ENCODE data around the gene USP35.

Gene USP35

GRCh38 chr11:78239781-78240180 is 51.1 kb downstream of the USP35 start:
- TF ChIP-seq TAF1 (IDR thresholded peaks at IDR 0.05; ENCODE audit: low read depth, low read length) = no peak
- no peak for TF ChIP-seq POU2F2 (IDR thresholded peaks at IDR 0.05; ENCODE audit: low read depth, low read length)
- no peak for TF ChIP-seq POLR2A (IDR thresholded peaks at IDR 0.05; ENCODE audit: low read depth, low read length)
- TF ChIP-seq POLR2AphosphoS5 (IDR thresholded peaks at IDR 0.05; ENCODE audit: low read depth, low read length) = no peak
- no peak for TF ChIP-seq SPI1 (IDR thresholded peaks at IDR 0.05; ENCODE audit: low read depth, low read length)
- no peak for TF ChIP-seq PAX5 (IDR thresholded peaks at IDR 0.05; ENCODE audit: insufficient read depth, low read length, severe bottlenecking)
- DNase-seq (ENCODE audit: insufficient read length, low spot score) = no peak
- no peak for FAIRE-seq

GRCh38 chr11:78241475-78241874 is 52.8 kb downstream of the USP35 start:
- TF ChIP-seq POLR2A (IDR thresholded peaks at IDR 0.05; ENCODE audit: low read depth, low read length) (no peak), TAF1 (IDR thresholded peaks at IDR 0.05; ENCODE audit: low read depth, low read length) (no peak), SPI1 (IDR thresholded peaks at IDR 0.05; ENCODE audit: low read depth, low read length) (no peak), POLR2AphosphoS5 (IDR thresholded peaks at IDR 0.05; ENCODE audit: low read depth, low read length) (no peak), POU2F2 (IDR thresholded peaks at IDR 0.05; ENCODE audit: low read depth, low read length) (no peak), PAX5 (IDR thresholded peaks at IDR 0.05; ENCODE audit: insufficient read depth, low read length, severe bottlenecking) (no peak)
- no peak for DNase-seq (ENCODE audit: insufficient read length, low spot score)
- no peak for FAIRE-seq

GRCh38 chr11:78244080-78244479 is 55.4 kb downstream of the USP35 start:
- DNase-seq (ENCODE audit: insufficient read length, low spot score) = no peak

GRCh38 chr11:78244546-78245255 is 56.0 kb downstream of the USP35 start:
- DNase-seq (ENCODE audit: insufficient read length, low spot score) (no peak), FAIRE-seq (no peak)
- no peak for TF ChIP-seq TAF1 (IDR thresholded peaks at IDR 0.05; ENCODE audit: low read depth, low read length)
- TF ChIP-seq SPI1 (IDR thresholded peaks at IDR 0.05; ENCODE audit: low read depth, low read length) = peak; percentile 26; the same call in 1 of the 2 replicates
- TF ChIP-seq POLR2A (IDR thresholded peaks at IDR 0.05; ENCODE audit: low read depth, low read length) = no peak

More at GRCh38 chr11:78244080-78244479, 55.4 kb downstream of the USP35 start:
- FAIRE-seq = no peak
- TF ChIP-seq SPI1 (IDR thresholded peaks at IDR 0.05; ENCODE audit: low read depth, low read length) (no peak), TAF1 (IDR thresholded peaks at IDR 0.05; ENCODE audit: low read depth, low read length) (no peak), PAX5 (IDR thresholded peaks at IDR 0.05; ENCODE audit: insufficient read depth, low read length, severe bottlenecking) (no peak), POU2F2 (IDR thresholded peaks at IDR 0.05; ENCODE audit: low read depth, low read length) (no peak), POLR2A (IDR thresholded peaks at IDR 0.05; ENCODE audit: low read depth, low read length) (no peak), POLR2AphosphoS5 (IDR thresholded peaks at IDR 0.05; ENCODE audit: low read depth, low read length) (no peak)

- TF ChIP-seq POU2F2 (IDR thresholded peaks at IDR 0.05; ENCODE audit: low read depth, low read length) (no peak), POLR2A (IDR thresholded peaks at IDR 0.05; ENCODE audit: low read depth, low read length) (no peak), POLR2AphosphoS5 (IDR thresholded peaks at IDR 0.05; ENCODE audit: low read depth, low read length) (no peak), PAX5 (IDR thresholded peaks at IDR 0.05; ENCODE audit: insufficient read depth, low read length, severe bottlenecking) (no peak), TAF1 (IDR thresholded peaks at IDR 0.05; ENCODE audit: low read depth, low read length) (no peak), SPI1 (IDR thresholded peaks at IDR 0.05; ENCODE audit: low read depth, low read length) (no peak)
- FAIRE-seq (no peak), DNase-seq (ENCODE audit: insufficient read length, low spot score) (no peak)
These were observed 59.5 kb downstream of the USP35 start for GRCh38 chr11:78248191-78248590.

- FAIRE-seq = no peak
- DNase-seq (ENCODE audit: insufficient read length, low spot score) = no peak
- peak; percentile 37; the same call in 1 of the 2 replicates for TF ChIP-seq SPI1 (IDR thresholded peaks at IDR 0.05; ENCODE audit: low read depth, low read length)
- no peak for TF ChIP-seq PAX5 (IDR thresholded peaks at IDR 0.05; ENCODE audit: insufficient read depth, low read length, severe bottlenecking)
- no peak for TF ChIP-seq POU2F2 (IDR thresholded peaks at IDR 0.05; ENCODE audit: low read depth, low read length)
These were observed 60.2 kb downstream of the USP35 start for GRCh38 chr11:78248903-78249302.

- no peak for TF ChIP-seq POLR2A (IDR thresholded peaks at IDR 0.05; ENCODE audit: low read depth, low read length)
- no peak for TF ChIP-seq POU2F2 (IDR thresholded peaks at IDR 0.05; ENCODE audit: low read depth, low read length)
- no peak for TF ChIP-seq TAF1 (IDR thresholded peaks at IDR 0.05; ENCODE audit: low read depth, low read length)
- no peak for TF ChIP-seq SPI1 (IDR thresholded peaks at IDR 0.05; ENCODE audit: low read depth, low read length)
- no peak for TF ChIP-seq PAX5 (IDR thresholded peaks at IDR 0.05; ENCODE audit: insufficient read depth, low read length, severe bottlenecking)
- no peak for TF ChIP-seq POLR2AphosphoS5 (IDR thresholded peaks at IDR 0.05; ENCODE audit: low read depth, low read length)
- no peak for DNase-seq (ENCODE audit: insufficient read length, low spot score)
- no peak for FAIRE-seq
These were observed 61.4 kb downstream of the USP35 start for GRCh38 chr11:78250099-78250498.

- DNase-seq (ENCODE audit: insufficient read length, low spot score) = no peak
- no peak for FAIRE-seq
- TF ChIP-seq TAF1 (IDR thresholded peaks at IDR 0.05; ENCODE audit: low read depth, low read length) (no peak), PAX5 (IDR thresholded peaks at IDR 0.05; ENCODE audit: insufficient read depth, low read length, severe bottlenecking) (no peak), SPI1 (IDR thresholded peaks at IDR 0.05; ENCODE audit: low read depth, low read length) (no peak), POU2F2 (IDR thresholded peaks at IDR 0.05; ENCODE audit: low read depth, low read length) (no peak), POLR2A (IDR thresholded peaks at IDR 0.05; ENCODE audit: low read depth, low read length) (no peak), POLR2AphosphoS5 (IDR thresholded peaks at IDR 0.05; ENCODE audit: low read depth, low read length) (no peak)
These were observed 62.5 kb downstream of the USP35 start for GRCh38 chr11:78251083-78251775.

- no peak for DNase-seq (ENCODE audit: insufficient read length, low spot score)
- TF ChIP-seq PAX5 (IDR thresholded peaks at IDR 0.05; ENCODE audit: insufficient read depth, low read length, severe bottlenecking) (no peak), POLR2AphosphoS5 (IDR thresholded peaks at IDR 0.05; ENCODE audit: low read depth, low read length) (no peak), POU2F2 (IDR thresholded peaks at IDR 0.05; ENCODE audit: low read depth, low read length) (no peak), POLR2A (IDR thresholded peaks at IDR 0.05; ENCODE audit: low read depth, low read length) (no peak), SPI1 (IDR thresholded peaks at IDR 0.05; ENCODE audit: low read depth, low read length) (no peak), TAF1 (IDR thresholded peaks at IDR 0.05; ENCODE audit: low read depth, low read length) (no peak)
- no peak for FAIRE-seq
These were observed 65.1 kb downstream of the USP35 start for GRCh38 chr11:78253797-78254196.

Measured in GM12891 (cell line).